Measurements from ENCODE around the gene GRK4.

GRK4 gene

GRCh38 chr4:3010998-3011397, 47.6 kb downstream of the GRK4 start:
- no peak for DNase-seq (ENCODE audit: low read depth in 3 of 3)

DNA sequence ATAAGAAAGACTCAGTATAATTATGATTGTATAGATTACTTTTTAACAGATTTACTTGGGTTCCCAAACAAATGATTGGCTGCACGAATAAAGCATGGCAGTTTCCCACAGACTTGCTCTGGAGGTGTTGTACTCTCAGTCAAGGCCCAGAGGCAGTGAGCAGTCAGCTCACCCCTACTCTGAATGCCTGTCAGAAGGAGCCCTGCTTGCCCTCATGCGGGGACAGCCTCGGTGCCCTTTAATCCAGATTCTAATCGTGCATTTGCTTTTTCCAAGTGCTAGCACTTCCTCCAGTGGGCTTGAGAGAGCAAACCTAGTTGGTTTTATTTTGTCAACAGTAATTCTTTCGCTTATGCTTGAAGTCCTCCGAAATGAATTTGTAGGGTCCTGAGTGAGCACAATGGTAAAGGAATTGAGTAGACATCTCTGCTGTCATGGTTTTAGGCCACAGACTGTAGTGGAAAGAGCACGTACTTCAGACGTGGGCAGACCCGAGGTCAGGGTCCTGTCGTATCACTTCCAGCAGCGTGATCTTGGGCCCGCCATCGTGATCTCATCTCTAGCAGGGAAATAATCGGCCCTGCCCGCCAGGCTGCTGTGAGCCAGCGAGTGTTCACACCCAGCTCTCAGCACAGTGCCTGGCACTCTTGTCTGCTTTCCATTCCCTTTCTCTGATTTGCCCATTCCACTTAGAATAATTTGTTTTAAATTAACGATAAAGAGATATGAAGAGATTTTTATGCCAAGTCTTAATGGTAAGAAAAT, 48.3 kb downstream of the GRK4 start:
- no peak for DNase-seq (ENCODE audit: low read depth in 3 of 3)

DNA sequence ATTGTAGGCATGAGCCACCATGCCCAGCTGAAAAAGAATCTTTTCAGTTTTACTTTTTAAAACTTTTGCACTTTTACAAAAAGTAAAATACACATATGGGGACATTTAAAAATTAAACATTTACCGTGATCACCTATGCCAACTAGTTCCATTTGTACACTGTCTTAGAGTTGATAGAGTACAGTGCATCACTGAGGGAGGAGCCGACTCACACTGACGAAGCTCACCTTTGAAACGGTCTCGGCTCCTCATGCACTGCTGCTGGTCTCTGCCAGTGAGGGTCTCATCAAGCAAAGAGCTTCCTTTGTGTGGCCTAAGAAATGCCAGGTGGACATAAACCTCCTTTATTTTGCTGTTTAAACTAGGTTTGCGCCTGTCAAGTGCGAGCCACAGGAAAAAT, 50.0 kb downstream of the GRK4 start:
- no peak for DNase-seq (ENCODE audit: low read depth in 3 of 3)

GRCh38 chr4:3013839-3014350, 50.5 kb downstream of the GRK4 start:
- no peak for DNase-seq (ENCODE audit: low read depth in 3 of 3)

DNA sequence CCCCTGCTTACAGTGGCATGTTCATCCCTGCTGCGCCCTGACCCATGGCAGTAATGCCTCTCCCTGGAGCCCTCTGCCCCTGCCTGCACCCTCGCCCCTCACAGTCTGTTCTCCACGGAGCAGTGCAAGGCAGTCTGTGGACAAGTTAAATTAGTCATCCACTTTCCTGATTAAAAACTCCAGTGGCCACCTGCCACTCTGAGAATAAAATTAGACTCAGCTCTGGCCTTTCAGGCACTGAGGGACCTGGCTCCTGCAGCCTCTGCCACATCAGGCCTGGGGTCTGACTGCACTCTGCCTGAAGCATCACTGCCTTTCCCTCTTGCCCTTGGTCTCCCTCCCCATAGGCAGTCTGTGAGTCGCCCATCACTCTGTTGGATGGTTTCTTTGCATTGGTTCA, 53.6 kb downstream of the GRK4 start:
- no peak for DNase-seq (ENCODE audit: low read depth in 3 of 3)

GRCh38 chr4:3017504-3017903, 54.1 kb downstream of the GRK4 start:
- DNase-seq (ENCODE audit: low read depth in 3 of 3): no peak

DNA sequence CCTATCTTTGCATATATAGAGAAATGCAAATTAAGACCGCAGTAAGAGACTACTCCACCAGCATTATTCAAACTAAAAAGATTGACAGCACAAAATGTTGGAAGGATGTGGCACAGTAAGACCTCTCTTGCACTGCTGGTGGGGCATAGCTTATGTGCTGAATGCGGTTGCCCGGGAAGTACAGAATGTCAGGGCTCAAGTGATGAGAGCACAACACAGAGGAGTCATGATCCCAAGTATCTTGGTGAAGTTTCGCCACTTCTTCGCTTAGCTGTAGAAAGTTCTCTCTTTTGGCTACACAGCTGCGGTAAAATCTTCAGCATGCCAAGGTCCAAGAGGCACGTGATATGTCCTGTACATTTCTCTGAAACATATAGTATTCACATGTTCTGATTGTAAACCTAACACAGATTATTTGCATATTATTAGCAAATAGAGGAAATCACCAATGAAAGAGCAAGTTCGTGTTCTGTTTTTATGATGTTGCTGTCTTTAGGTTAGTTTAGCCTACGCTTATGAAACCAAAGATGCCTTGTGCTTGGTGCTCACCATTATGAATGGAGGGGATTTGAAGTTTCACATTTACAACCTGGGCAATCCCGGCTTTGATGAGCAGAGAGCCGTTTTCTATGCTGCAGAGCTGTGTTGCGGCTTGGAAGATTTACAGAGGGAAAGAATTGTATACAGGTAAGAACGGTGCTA, 55.9 kb downstream of the GRK4 start:
- DNase-seq (ENCODE audit: low read depth in 3 of 3): no peak

GRCh38 chr4:3021127-3021526, 57.8 kb downstream of the GRK4 start:
- no peak for DNase-seq (ENCODE audit: low read depth in 3 of 3)

DNA sequence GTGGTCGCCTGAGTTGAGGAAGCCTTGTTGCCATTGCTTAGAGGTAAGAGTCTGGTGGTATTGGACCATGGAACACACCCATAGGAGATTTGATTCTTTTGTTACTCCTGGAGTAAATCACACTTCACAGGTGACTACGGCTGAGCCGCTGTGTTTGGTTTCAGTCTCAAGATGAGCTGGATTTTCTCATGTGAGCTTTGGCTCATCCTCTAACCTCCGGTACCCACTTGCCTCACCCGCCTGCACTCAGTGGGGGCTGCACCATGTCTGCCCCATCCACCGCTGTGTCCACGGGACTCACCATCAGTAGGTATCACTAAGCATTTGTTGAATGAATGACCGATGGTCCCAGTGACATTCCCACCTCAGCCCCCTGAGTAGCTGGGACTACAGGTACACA, 58.3 kb downstream of the GRK4 start:
- DNase-seq (ENCODE audit: low read depth in 3 of 3): no peak

DNA sequence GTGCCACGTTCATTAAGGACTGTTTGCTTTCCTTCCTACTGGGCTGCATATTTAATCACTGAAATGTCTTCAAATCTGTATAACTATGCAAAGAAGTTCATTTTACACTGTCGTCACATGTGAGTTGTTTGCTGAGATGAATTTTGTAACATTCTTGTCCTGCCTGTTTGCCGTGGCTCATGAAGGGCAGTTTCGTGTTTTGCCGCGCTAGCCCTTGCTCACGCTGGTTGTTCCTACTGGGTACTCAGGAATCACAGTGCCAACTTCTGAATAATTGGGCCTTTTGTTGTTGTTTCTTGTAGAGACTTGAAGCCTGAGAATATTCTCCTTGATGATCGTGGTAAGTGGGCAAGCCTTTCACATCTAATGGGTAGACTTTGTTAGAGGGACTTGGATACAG, 58.7 kb downstream of the GRK4 start:
- no peak for DNase-seq (ENCODE audit: low read depth in 3 of 3)

DNA sequence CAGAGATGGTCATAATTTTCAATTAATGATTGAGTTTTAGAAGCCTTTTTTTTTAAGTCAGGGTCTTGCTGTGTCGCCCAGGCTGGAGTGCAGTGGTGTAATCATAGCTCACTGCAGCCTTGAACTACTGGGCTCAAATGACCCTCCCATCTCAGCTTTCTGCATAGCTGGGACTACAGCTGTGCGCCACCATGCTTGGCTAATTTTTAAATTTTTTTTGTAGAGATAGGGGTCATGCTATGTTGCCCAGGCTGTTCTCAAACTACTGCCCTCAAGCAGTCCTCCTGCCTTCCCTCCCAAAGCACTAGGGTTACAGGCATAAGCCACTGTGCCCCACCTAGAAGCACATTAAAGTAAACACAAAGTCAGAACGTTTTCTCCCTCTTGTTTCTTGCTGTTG, 59.3 kb downstream of the GRK4 start:
- DNase-seq (ENCODE audit: low read depth in 3 of 3): no peak

- DNase-seq (ENCODE audit: low read depth in 3 of 3): no peak
These were observed 62.5 kb downstream of the GRK4 start for GRCh38 chr4:3025881-3026280.

GRCh38 chr4:3026540-3026939, 63.2 kb downstream of the GRK4 start:
- DNase-seq (ENCODE audit: low read depth in 3 of 3): no peak

- DNase-seq (ENCODE audit: low read depth in 3 of 3): no peak
These were observed 66.1 kb downstream of the GRK4 start for GRCh38 chr4:3029464-3029863.

DNA sequence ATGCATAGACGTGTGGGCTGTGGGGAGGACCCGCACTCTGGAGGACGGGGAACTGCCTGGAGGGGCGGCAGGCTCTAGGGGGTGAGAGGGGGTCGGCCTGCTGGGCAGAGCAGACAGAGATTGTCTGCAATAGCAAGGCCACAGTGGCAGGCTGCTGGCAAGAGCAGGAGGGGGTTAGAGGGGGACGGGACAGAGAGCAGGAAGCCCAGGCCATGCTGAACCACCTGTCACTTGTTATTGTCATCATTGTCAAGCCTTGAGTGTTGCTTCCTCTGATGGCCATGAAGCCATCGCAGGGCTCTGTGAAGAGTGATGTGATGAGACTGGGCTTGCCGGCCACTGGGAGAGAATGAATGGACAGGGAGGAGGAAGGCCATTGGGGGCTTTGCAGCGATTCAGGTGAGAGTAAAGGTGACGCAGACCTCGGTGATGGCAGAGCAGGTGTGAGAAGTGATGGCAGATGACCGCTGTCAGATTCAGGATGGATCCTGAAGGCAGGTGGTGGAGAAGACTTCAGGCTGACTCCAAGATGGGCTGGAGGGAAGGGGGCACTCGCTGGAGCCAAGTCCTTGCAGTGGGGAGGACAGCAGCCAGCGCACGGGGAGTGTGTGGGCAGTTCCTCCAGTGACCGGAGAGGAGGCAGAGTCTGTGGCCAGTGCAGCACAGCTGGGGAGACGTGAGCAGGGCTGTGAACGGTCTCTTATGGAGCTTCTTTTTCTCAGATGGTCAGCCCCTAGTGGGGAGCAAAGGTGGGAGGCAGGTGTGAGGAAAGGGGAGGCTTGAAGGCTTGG, 67.4 kb downstream of the GRK4 start:
- no peak for DNase-seq (ENCODE audit: low read depth in 3 of 3)

GRCh38 chr4:3031357-3032082, 68.1 kb downstream of the GRK4 start:
- DNase-seq (ENCODE audit: low read depth in 3 of 3): no peak

DNA sequence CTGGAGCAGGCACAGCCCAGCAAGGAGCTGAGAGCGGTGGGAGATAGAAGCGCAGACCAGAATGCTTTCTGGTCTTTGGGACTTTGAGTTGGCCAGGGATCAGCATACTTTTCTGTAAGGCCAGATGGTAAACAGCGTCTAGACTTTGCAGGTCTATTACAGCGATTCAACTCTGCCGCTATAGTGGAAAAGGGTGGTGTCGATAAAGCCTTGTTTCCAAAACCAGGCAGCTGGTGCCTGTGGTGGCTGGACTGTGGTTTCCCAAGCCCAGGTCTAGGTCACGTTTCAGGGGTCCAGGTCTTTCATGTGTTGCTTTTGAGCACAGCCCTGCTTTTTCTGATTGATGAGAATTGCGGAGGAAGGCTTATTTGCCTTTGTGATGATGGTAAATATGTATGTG, 70.9 kb downstream of the GRK4 start:
- DNase-seq (ENCODE audit: low read depth in 3 of 3): no peak

GRCh38 chr4:3035249-3035648, 71.9 kb downstream of the GRK4 start:
- no peak for DNase-seq (ENCODE audit: low read depth in 3 of 3)

DNA sequence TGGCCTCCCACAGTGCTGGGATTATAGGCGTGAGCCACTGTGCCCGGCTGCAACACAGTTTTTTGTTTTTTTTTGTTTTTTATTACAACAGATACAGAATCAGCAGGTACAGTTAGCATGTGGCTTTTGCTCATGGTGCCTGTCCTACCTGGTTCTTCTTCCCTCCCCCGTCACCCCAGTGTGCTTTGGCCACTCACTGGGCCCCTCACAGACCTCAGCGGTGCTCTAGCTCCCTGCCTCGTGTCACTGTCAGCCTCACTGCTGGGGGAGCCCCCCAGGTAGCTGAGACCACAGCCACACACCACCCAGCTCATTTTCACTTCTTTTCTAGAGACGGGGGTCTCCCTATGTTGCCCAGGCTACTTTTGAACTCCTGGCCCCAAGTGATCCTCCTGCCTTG, 72.3 kb downstream of the GRK4 start:
- DNase-seq (ENCODE audit: low read depth in 3 of 3): no peak

DNA sequence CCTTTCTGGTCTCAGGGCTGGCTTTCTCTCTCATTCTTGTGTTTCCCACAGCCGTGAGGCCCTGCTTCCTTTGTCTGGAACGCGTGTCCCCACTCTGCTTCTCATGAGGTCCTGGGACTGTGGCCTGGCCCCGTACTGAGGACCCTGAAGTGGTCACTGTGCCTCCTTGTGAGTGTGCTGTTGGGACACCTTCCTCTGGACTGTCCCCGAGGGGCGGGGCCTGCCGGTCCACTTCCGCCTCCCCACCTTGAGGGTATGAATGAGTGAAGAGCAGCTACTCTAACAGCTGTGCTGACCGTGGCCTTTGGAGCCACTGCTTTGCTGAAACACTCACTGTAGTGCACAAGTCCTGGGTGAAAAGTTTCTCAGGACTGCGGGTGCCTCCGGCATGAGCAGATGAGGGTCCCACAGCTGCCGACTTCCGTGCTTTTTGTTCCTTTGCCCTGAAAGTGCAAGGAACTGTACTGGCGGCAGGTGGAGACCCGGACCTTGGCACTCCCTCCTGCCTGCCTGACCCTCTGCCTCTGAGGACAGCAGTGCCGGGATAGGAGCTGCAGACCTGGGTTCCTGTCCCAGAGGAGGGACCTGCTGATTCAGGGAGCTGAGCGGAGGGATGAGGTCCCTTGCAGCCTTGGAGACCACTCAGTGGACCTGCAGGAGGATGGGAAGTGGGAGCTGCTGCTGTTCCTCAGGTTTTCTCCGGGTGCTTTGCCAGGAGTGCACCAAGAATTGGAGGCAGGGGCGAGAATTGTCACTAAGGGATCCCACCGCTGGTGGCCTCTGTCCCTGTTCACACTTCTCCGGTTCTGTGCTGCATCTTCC, 73.0 kb downstream of the GRK4 start:
- DNase-seq (ENCODE audit: low read depth in 3 of 3): no peak

DNA sequence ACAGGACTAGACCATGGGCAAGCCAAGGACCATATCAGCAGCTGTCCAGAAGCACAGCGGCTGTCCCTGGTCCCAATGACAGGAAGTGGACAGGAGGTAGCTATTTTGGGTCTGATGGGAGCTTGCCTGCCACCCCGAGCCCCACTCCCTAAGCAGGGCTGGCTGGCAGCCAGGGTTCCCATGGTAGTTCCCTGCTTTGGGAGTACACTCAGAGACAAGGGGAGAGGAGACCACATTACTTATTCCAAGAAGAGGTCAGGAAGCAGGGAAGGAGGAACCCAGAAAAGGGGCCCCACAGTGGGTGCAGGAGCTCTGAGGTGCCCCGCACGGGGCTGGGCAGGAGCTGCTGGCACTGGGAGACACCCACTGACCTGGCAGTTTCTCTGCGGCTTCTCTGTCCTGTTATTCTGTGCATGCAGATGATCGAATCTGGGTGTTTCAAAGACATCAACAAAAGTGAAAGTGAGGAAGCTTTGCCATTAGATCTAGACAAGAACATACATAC, 74.6 kb downstream of the GRK4 start:
- no peak for DNase-seq (ENCODE audit: low read depth in 3 of 3)

All from stimulated activated CD4-positive, alpha-beta T cell treated with anti-CD3 and anti-CD28 coated beads, TNF-alpha, amount 100 ng/mL, for 4 hours (primary cell).